ENCODE measurements around the gene GSX2. TPM values are rescaled to one million over a fixed set of nuclear protein-coding genes. Genes with fewer than 3 reads are reported as not detected.

Gene GSX2
- total RNA-seq, 1 donor = not detected

- Histone ChIP-seq H2AFZ (ENCODE audit: low read length) (no peak overlapping the region), H3K4me3 (ENCODE audit: insufficient read depth, low read length) (peak overlapping the region; percentile 95), H3K79me2 (ENCODE audit: insufficient read depth, low read length) (peaks cover 83% of the 10 kb centered on the region), H4K20me1 (ENCODE audit: insufficient read depth, low read length) (peaks cover 67% of the 10 kb centered on the region), H3K36me3 (ENCODE audit: insufficient read depth, low read length) (no peaks in the 10 kb centered on the region), H3K9me3 (ENCODE audit: low read depth, low read length) (no peaks in the 10 kb centered on the region), H3K4me2 (ENCODE audit: insufficient read depth, low read length) (peak overlapping the region; percentile 93), H3K27me3 (ENCODE audit: insufficient read depth, low read length) (no peaks in the 10 kb centered on the region), H3K27ac (ENCODE audit: low read depth, low read length) (no peak overlapping the region), H3K4me1 (ENCODE audit: insufficient read depth, low read length) (peaks cover 58% of the 10 kb centered on the region)
- DNase-seq (ENCODE audit: insufficient read length, low spot score, missing footprints) = no peak
- TF ChIP-seq CTCF (IDR thresholded peaks at IDR 0.05; ENCODE audit: extremely low read depth, low read depth, low read length) = no peak
These were observed 38.9 kb upstream of the GSX2 start for GRCh38 chr4:54061067-54061466.

GRCh38 chr4:54061873-54062272 is 38.1 kb upstream of the GSX2 start:
- Histone ChIP-seq H3K4me1 (ENCODE audit: insufficient read depth, low read length) (peaks cover 66% of the 10 kb centered on the region), H3K79me2 (ENCODE audit: insufficient read depth, low read length) (peaks cover 75% of the 10 kb centered on the region), H4K20me1 (ENCODE audit: insufficient read depth, low read length) (peaks cover 59% of the 10 kb centered on the region), H3K27me3 (ENCODE audit: insufficient read depth, low read length) (no peaks in the 10 kb centered on the region), H3K9me3 (ENCODE audit: low read depth, low read length) (no peaks in the 10 kb centered on the region), H2AFZ (ENCODE audit: low read length) (no peak overlapping the region), H3K4me2 (ENCODE audit: insufficient read depth, low read length) (peak overlapping the region; percentile 93), H3K27ac (ENCODE audit: low read depth, low read length) (peak overlapping the region; percentile 78), H3K4me3 (ENCODE audit: insufficient read depth, low read length) (peak overlapping the region; percentile 95), H3K36me3 (ENCODE audit: insufficient read depth, low read length) (no peaks in the 10 kb centered on the region)
- no peak for TF ChIP-seq CTCF (IDR thresholded peaks at IDR 0.05; ENCODE audit: extremely low read depth, low read depth, low read length)
- DNase-seq (ENCODE audit: insufficient read length, low spot score, missing footprints) = no peak

- H3K4me1 ChIP-seq (ENCODE audit: insufficient read depth, low read length) = peaks cover 71% of the 10 kb centered on the region
These were observed 37.6 kb upstream of the GSX2 start for GRCh38 chr4:54062392-54062791.

GRCh38 chr4:54063229-54063628 is 36.7 kb upstream of the GSX2 start:
- peak overlapping the region; percentile 95 for H3K4me3 ChIP-seq (ENCODE audit: insufficient read depth, low read length)
- no peak overlapping the region for H2AFZ ChIP-seq (ENCODE audit: low read length)
- H3K79me2 ChIP-seq (ENCODE audit: insufficient read depth, low read length) = peaks cover 61% of the 10 kb centered on the region
- H3K4me1 ChIP-seq (ENCODE audit: insufficient read depth, low read length) = peaks cover 68% of the 10 kb centered on the region
- peaks cover 46% of the 10 kb centered on the region for H4K20me1 ChIP-seq (ENCODE audit: insufficient read depth, low read length)
- peak overlapping the region; percentile 78 for H3K27ac ChIP-seq (ENCODE audit: low read depth, low read length)
- no peaks in the 10 kb centered on the region for H3K27me3 ChIP-seq (ENCODE audit: insufficient read depth, low read length)
- DNase-seq (ENCODE audit: insufficient read length, low spot score, missing footprints) = no peak
- no peak for TF ChIP-seq CTCF (IDR thresholded peaks at IDR 0.05; ENCODE audit: extremely low read depth, low read depth, low read length)
- peak overlapping the region; percentile 93 for H3K4me2 ChIP-seq (ENCODE audit: insufficient read depth, low read length)
- no peaks in the 10 kb centered on the region for H3K36me3 ChIP-seq (ENCODE audit: insufficient read depth, low read length)
- H3K9me3 ChIP-seq (ENCODE audit: low read depth, low read length) = no peaks in the 10 kb centered on the region

More at GRCh38 chr4:54062392-54062791, 37.6 kb upstream of the GSX2 start:
- DNase-seq (ENCODE audit: insufficient read length, low spot score, missing footprints) = no peak
- no peaks in the 10 kb centered on the region for H3K36me3 ChIP-seq (ENCODE audit: insufficient read depth, low read length)
- H3K27me3 ChIP-seq (ENCODE audit: insufficient read depth, low read length) = no peaks in the 10 kb centered on the region
- peaks cover 54% of the 10 kb centered on the region for H4K20me1 ChIP-seq (ENCODE audit: insufficient read depth, low read length)
- peak overlapping the region; percentile 93 for H3K4me2 ChIP-seq (ENCODE audit: insufficient read depth, low read length)
- H2AFZ ChIP-seq (ENCODE audit: low read length) = no peak overlapping the region
- TF ChIP-seq CTCF (IDR thresholded peaks at IDR 0.05; ENCODE audit: extremely low read depth, low read depth, low read length) = no peak
- H3K9me3 ChIP-seq (ENCODE audit: low read depth, low read length) = no peaks in the 10 kb centered on the region
- peak overlapping the region; percentile 78 for H3K27ac ChIP-seq (ENCODE audit: low read depth, low read length)
- peak overlapping the region; percentile 95 for H3K4me3 ChIP-seq (ENCODE audit: insufficient read depth, low read length)
- H3K79me2 ChIP-seq (ENCODE audit: insufficient read depth, low read length) = peaks cover 69% of the 10 kb centered on the region
